GM18909 (cell line): Measurements from ENCODE around the gene CFAP161.
A peak's percentile ranks its signal among the peaks of the same experiment; 100 is the strongest.
"Not testable (repeated sequence)": the region's sequence is repeated elsewhere in the genome, so short reads cannot be mapped to it uniquely, and the experiment has no call there.

ENCODE experiments used
- ATAC-seq: cut with Tn5 transposase; IDR thresholded peaks from one replicate; pipeline ENCODE4 v1.9.1; 2021; ENCODE audit warnings: mild to moderate bottlenecking; ENCODE audit not compliant: unreplicated experiment, poor library complexity

Gene CFAP161

GRCh38 chr15:81106560-81106959 lies 27.5 kb upstream of the CFAP161 start:
- no peak for ATAC-seq

GRCh38 chr15:81107889-81108288 lies 26.2 kb upstream of the CFAP161 start:
- ATAC-seq = no peak

GRCh38 chr15:81108427-81108826 lies 25.6 kb upstream of the CFAP161 start:
- ATAC-seq = no peak

GRCh38 chr15:81111018-81111417 lies 23.1 kb upstream of the CFAP161 start:
- no peak for ATAC-seq

GRCh38 chr15:81111510-81112470 lies 22.3 kb upstream of the CFAP161 start:
- ATAC-seq = peak; percentile 92

- ATAC-seq = no peak
Observed at GRCh38 chr15:81113204-81113657, 20.8 kb upstream of the CFAP161 start.

GRCh38 chr15:81113861-81114291 lies 20.2 kb upstream of the CFAP161 start:
- no peak for ATAC-seq

- no peak for ATAC-seq
Observed at GRCh38 chr15:81115054-81115939, 18.8 kb upstream of the CFAP161 start.

- no peak for ATAC-seq
Observed at GRCh38 chr15:81117136-81117535, 16.9 kb upstream of the CFAP161 start.

- ATAC-seq = no peak
Observed at GRCh38 chr15:81117581-81117980, 16.5 kb upstream of the CFAP161 start.

- no peak for ATAC-seq
Observed at GRCh38 chr15:81118361-81118760, 15.7 kb upstream of the CFAP161 start.

- no peak for ATAC-seq
Observed at GRCh38 chr15:81120069-81120468, 14.0 kb upstream of the CFAP161 start.

- no peak for ATAC-seq
Observed at GRCh38 chr15:81126892-81127291, 7.2 kb upstream of the CFAP161 start.

GRCh38 chr15:81141478-81141877 lies 7.4 kb downstream of the CFAP161 start:
- not testable (repeated sequence) for ATAC-seq

- no peak for ATAC-seq
Observed at GRCh38 chr15:81146006-81146405, 11.9 kb downstream of the CFAP161 start.

GRCh38 chr15:81146466-81146865 lies 12.4 kb downstream of the CFAP161 start:
- no peak for ATAC-seq

GRCh38 chr15:81151389-81151788 lies 17.3 kb downstream of the CFAP161 start:
- ATAC-seq = no peak

GRCh38 chr15:81152339-81152738 lies 18.3 kb downstream of the CFAP161 start:
- ATAC-seq = no peak

GRCh38 chr15:81152799-81153198 lies 18.7 kb downstream of the CFAP161 start:
- no peak for ATAC-seq

GRCh38 chr15:81155375-81156218 lies 21.5 kb downstream of the CFAP161 start:
- ATAC-seq = no peak
